Gastrocnemius medialis (tissue), 4 donors: ENCODE measurements around the gene TTC39A.

Source experiments
- CTCF ChIP-seq, 5 experiments: fragments of 450-650 bp in 3 of 5; fragments of 200-600 bp in 2 of 5; sonication (generic) in 2 of 5; IDR thresholded peaks in 4 of 5; conservative IDR thresholded peaks in 1 of 5; 1 replicate in 4 of 5; 2 replicates in 1 of 5; pipeline ENCODE4 v1.5.1; 2016 to 2019; ENCODE audit warnings: antibody characterized with exemption in 5 of 5, mild to moderate bottlenecking in 3 of 5, moderate library complexity in 3 of 5
- POLR2A ChIP-seq, 2 donors: fragments of 450-650 bp; IDR thresholded peaks; one replicate each; pipeline ENCODE4 v1.6.1; 2017; ENCODE audit warnings: antibody characterized with exemption in 2 of 2, mild to moderate bottlenecking in 2 of 2, moderate library complexity in 2 of 2

- TF ChIP-seq POLR2A (IDR thresholded peaks at IDR 0.05) (no peak), CTCF (IDR thresholded peaks at IDR 0.05 in 4 of 5, conservative IDR thresholded peaks at IDR 0.05 in 1 of 5) (no peak)
Observed at GRCh38 chr1:51344602-51345299, 14.4 kb upstream of the TTC39A start.
